EH (cell line): ENCODE results near the gene SLC6A5.
A peak's percentile ranks its signal among the peaks of the same experiment; 100 is the strongest.

ENCODE experiments used
- DNase-seq: peaks from one replicate; pipeline ENCODE4 v3.0.0-alpha.2; 2015; ENCODE audit warnings: low read depth

The SLC6A5 gene

DNA sequence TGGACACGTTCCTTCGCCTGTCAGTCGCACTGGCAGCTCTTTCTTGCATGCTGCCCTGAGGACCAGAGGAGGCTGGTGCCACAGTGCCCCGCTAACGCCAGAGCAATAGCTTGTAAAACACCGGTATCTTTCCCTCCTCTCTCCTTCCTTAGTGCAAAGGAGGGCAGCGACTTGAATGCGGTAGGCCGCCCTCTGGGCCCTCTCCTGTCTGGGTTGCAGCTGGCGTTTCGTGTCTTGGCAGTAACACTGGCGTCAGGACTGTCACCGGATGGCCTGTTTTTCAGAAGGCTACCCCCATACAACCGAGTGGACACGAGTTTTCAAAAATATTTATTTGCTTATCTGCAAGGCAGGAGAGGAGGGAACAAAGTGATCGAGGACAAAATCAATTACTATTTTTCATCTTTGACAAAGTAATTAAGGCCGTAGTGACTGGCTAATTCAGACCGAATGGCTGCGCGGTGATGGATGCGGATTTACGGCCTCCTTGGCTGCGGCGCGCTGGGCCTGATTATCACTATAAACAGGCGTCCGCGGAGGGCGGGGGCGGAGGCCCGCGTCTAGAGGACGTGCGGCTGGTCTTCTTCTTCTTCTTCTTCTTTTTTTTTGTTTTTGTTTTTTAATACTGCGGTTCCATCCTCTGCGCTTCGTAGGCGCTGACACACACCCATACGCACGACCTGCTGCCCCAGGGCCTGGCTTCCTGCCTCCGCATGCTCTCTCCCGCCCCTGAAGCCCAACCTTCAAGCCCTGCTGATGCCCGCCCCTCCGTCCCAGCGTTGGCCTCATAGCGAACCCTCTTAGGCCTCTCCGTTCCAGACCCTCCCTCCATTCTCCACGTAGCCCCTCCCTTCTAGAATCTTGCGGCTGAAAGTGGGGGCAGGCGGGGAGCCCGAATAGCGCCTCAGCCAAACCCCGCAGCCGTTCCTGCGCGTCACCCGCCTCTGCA is 2.9 kb upstream of the SLC6A5 start:
- no peak for DNase-seq

DNA sequence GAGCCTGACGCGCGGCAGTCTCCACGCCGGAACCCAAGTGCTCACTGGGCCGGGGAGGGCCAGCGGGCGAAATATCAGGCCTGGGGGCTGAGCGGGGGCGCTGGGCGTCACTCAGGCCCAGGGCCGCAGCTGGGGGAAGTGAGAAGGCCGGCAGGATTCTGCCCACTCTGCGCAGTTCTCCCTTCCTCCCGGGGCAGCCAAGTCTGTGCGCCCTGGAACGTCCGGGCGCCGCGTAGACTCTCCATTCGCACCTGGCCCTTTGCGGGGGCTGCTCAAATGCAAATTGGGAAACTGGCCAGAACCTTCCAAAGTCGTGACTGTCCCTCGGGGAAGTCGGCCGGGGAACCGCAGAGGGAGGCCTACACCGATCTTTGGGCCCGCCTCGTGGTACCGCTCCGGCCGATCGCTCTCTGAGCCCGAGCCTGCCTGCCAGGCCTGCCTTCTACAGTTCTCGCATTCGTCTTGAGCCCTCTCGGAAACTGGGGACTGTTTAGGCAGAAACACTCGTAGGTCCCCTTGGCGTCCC is 2.2 kb upstream of the SLC6A5 start:
- no peak for DNase-seq

DNA sequence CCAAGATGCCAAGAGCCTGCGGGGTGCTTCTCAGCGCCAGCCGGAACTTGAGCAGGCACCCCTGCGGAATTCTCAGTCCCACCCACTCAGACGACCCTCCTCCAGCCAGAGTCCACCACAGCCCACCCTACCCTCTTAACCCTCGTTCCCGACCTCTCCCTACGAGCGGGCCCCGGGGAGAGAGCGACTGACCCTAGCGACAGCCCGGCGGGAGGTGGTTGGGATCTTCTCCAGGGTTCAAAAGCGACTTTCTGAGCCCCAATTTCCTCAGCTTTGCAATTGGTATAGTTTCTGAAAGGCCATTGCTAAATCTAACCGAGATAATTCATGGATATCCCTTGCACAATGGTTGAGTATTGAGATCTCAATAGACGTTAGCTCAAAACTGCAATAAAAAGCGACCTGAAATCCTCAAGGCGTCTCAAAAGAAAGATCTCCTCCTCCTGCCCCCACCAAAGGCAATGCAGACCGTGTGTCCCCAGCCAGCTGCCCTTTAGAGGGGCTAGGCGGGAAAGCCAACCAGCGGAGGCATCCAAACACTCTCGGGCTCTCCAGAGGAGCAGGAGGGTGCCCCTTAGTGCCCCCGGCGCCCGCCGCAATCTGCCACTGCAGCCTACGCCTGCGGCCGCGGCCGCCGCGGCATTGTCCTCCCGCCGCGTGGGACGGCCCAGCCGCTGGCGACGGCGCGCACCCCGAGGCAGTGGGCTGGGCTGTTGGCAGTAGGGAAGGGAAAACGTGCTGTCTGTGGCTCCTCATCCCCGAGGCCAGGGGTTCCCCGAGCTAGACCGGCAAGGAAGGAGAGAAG is 1.5 kb upstream of the SLC6A5 start:
- no peak for DNase-seq

DNA sequence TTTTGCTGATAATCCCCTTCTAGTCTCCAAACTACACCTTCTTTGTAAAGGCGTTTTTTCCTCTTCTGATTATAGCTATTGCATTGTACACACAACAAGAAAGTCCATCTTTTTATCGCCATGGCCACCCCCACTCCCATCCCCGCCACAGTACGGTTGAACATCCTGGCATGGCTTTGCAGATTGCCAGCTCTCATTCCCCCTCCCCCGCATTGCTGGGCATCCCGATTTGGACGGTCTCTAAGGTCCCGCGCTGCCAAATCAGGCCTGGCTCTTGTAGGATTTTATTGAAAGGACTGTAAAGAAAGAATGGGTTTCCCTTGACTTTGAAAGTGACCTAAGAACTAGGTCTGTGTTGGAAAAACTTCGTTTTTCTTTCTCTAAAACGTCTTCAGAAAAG is 916 bp upstream of the SLC6A5 start:
- DNase-seq = no peak

DNA sequence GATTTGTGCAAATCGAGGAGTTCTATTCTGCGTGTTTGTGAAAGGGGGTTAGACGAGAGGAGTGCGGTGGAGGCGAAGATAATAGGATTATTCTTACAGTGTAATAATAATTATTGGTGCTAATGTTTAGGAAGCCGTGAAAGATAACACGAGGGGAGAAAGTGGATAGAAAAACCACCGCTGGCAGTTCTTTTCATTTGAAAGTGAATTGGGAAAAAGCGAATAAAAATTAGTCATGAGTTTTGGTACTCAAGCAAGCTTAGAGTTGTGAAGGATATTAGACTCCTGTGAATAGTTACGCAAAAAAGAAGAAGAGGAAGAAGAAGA is 575 bp downstream of the SLC6A5 start:
- no peak for DNase-seq

DNA sequence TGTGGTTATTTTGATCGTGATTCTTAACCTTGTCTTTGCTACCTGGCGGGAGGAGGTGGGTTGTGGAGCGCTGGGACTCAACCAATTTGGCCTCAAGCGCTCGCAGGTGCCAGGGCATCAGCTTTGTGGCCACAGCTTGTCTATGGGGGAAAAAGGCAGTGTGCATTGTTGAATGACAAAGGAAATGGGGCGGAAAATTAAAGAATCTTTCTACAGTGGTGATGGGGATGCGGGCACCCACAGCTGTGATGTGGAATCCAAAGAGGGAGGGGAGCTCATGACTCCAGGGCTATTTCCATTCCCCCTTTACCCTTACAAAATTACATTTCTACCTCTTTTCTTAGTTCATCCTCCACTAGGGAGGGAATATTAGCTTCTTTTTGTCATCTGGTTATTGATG is 1.1 kb downstream of the SLC6A5 start:
- no peak for DNase-seq

DNA sequence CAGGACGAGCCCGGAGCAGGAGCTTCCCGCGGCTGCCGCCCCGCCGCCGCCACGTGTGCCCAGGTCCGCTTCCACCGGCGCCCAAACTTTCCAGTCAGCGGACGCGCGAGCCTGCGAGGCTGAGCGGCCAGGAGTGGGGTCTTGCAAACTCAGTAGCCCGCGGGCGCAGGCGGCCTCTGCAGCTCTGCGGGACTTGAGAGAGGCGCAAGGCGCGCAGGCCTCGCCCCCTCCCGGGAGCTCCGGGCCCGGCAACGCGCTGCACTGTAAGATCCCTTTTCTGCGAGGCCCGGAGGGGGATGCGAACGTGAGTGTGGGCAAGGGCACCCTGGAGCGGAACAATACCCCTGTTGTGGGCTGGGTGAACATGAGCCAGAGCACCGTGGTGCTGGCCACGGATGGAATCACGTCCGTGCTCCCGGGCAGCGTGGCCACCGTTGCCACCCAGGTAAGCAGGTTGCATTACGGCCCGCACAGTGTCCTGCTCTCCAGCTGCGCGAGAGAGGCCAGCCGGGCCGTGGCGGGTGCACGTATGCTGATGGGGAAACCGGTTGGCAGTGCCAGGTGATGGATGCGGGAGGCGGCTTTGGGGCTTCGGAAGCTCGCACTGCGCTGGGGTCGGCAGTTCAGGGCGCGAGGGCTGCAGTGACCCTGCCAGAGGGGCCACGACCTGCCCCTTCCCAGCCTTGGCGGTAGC is 2.0 kb downstream of the SLC6A5 start:
- DNase-seq = no peak

DNA sequence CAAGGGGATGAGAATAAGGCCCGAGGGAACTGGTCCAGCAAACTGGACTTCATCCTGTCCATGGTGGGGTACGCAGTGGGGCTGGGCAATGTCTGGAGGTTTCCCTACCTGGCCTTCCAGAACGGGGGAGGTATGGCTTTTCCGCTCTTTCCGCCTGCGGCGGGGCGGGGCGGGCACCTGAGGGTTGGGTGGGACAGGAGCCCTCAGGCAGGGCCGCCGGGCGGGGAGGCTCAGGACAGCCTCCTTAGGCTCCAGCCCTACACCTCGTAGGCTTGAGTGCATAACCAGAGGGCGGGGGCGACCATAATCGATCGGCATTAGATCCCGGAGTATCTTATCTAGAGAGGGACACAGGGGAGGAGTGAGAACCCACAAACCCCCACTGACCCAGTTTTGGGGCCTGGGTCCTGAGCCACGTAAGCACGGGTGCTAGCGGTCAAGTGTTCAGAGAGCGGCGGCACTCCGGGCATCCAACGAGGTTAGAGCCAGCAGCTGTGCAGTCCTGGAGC is 4.9 kb downstream of the SLC6A5 start:
- no peak for DNase-seq

DNA sequence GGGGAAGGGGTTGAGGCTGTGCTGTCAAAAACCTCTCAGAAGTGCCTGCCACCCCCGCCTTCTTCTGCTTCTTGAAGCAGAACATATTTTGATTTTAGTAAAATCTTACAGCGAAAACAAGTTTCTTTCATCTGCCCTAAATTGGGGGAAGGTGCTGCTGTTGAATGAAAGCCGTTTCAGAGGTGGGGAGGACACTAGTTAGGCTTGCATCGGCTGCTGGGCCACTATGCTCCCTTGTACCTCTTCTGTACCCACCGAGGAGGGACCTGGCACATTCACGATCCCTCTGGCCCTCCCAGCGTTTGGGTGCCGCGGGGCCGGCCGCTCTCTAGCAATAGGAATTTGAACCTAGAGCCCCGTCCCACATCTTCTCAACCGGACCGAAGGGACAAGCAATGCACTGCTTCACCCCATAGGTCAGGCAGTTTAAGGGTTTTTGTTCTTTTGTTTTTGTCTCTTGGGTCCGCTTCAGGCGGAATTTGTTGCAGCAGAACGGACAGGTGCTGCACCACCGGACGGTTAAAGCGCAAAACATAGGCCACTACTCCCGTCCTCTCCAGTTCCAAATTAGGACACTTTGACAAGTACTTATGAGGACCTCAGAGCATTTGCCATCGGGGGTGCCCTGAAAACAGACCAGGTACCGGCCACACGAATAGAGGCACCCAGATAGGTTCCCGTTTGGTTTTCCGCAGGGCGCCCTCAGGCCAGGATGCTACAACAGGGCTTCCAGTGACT is 5.6 kb downstream of the SLC6A5 start:
- DNase-seq = no peak

DNA sequence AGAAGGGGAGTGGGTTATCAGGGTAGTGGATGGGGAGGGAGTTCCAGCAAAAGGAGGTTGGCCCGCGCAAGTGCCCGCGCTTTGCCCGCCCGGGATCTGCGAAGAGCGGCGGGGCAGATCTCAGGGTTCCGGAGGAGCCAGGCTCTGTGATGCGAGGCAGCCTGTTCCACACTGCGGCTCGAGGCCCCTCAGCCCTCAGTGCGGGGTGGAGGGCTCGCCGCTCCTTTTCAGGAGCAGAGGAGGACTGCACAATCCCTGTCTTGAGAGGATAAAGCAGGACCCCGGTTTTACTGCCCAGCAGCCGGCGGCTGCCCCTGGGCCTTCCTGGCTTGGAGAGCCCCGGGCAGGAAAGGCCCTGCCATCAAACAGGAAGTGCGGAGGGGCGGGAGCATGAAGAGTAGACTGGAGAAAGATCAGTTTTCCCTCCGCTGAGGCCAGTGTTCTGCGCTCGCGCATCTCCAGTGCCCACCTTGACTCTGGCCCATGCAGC is 6.2 kb downstream of the SLC6A5 start:
- DNase-seq = no peak

DNA sequence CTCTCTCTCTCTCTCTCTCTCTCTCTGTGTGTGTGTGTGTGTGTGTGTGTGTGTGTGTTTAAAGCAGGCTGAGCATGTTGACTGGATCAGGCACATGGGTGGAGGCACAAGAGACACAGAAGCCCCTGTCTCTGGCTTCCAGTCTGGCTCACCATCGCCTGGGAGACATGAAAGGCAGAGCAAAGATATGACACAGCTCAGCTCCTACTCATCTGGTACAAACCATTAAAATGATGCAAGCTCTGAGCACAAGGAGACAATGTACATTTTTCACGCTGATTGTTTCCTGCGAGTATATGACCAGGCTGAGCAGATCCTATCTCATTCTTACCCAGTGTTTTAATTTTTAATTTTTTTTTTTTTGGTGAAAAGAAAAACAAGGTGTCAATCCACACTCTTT is 9.5 kb downstream of the SLC6A5 start:
- DNase-seq = no peak

DNA sequence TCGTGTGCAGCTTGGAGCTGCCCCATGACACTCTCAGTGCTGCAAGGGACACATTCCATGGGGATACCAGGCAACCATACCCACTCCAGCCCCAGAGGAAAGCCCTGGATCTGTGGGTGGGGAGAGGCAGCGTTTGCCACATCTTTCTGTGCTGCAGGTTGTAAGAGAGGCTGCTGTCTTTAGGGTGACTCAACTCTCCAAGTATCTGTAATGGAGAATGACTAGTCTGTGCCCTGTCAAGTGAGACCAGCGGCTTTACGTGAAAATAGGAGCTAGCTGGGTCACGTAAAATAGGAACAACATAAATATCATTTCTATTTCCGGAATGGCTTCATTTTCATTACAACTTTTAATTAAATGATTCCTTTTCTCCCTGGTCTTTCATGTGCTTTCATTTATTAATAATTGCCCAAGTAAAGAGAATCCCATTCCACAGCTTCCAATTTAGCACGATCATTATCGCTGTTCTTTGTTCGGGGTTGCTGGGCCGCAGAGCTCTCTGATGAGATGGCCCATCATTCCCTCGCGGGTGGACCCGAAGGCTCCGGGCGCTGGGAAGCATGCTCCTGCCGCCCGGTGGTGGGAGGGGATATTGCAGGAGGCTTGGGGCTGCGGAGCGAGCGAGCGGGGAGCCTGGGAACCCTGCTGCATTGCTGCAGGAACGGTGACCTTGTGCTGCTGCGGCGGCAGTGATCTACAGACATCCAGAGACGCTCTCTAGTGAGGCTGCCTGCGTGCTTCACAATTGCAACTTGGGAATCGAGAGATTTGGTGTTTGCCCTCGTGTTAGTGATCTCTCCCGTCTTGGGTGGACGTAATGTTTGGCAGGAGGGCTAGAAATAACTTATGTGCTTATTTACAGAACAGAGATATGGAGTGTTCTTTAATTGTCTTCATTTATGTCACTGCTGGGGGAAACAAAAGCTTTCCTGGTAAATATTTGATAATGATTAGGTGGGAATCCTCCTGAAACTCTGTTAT is 10.6 kb downstream of the SLC6A5 start:
- peak; percentile 65 for DNase-seq

DNA sequence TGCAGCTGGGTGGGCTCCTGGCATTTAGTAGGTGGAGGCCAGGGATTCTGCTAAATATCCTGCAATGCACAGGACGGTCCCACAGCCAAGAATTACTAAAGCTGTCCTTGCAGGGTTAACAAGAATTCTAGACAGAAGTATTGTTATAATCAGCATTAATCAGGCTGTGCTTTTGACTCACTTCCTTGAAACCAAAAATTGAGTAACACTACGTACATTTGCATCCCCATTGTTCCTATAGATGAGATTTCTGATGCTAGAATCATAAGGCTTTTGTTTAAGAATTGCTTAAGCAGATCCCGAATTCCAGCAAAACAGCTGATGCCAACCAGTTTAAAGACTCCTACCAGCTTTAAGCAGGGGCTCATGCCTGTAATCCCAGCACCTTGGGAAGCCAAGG is 11.4 kb downstream of the SLC6A5 start:
- DNase-seq = no peak

DNA sequence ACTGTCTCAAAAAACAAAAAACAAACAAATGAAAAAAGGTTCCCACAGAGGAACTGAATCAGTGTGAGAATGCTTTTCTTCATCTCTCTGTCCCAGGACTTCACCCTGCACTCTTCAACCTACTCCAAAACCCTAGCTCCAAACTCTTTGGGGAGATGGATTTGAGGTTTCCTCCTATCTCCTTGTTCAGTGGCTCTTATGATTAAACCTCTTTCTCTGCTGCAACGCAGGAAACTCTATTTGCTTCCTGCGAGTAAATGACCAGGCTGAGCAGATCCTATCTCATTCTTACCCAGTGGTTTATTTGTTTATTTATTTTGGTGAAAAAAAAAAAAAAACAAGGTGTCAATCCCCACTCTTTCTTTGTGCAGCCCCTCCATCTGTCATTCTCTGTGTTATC is 12.0 kb downstream of the SLC6A5 start:
- DNase-seq = no peak

DNA sequence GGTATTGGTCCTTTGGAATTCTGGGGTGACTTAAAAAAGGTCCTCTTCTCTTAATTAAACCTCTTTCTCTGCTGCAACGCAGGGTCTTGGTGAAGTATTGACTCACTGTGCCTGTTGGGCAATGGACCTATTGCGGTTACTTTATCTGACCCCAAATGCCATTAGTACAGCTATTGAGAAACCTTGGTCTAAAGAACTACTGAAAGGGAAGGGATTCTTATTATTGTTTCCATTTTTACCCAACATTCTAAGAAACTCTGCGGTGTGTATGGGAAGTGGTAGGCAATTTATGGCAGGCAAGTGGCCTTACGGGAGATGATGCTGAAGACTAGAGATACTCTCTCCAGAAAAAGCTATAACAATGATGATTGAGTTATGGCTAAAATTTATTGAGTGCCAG is 12.5 kb downstream of the SLC6A5 start:
- DNase-seq = no peak

DNA sequence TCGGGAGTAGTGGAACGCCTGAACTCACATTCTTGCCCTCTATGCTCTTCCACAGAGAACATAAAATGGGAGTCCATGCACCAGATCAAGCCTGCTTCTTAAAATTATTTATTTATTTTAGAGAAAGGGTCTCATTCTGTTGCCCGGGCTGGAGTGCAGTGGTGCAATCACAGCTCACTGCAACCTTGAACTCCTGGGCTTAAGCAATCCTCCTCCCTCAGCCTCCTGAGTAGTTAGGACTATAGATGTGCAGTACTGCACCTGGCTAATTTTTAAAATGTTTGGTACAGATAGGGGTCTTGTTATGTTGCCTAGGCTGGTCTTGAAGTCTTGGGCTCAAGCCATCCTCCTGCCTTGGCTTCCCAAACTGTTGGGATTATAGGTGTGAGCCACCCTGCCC is 13.0 kb downstream of the SLC6A5 start:
- no peak for DNase-seq

DNA sequence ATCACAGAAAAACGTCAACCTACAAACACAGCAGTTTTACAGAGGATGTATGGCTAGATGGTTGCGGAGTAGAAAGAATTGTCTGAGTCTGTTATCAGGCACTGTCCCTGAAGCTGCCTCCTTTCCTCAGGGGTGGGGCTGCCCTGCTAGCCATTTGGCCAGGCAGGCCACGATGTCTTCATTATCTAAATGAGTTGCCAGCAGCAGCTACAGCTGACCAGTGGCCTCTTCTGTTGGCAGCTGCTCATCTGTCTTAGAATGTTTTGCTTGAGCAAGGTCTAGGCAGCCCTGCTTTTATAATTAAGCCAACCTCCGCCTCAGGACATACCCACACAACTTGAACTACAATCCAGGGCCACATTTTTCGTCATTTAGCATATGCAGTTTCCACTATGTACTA is 17.5 kb downstream of the SLC6A5 start:
- no peak for DNase-seq

DNA sequence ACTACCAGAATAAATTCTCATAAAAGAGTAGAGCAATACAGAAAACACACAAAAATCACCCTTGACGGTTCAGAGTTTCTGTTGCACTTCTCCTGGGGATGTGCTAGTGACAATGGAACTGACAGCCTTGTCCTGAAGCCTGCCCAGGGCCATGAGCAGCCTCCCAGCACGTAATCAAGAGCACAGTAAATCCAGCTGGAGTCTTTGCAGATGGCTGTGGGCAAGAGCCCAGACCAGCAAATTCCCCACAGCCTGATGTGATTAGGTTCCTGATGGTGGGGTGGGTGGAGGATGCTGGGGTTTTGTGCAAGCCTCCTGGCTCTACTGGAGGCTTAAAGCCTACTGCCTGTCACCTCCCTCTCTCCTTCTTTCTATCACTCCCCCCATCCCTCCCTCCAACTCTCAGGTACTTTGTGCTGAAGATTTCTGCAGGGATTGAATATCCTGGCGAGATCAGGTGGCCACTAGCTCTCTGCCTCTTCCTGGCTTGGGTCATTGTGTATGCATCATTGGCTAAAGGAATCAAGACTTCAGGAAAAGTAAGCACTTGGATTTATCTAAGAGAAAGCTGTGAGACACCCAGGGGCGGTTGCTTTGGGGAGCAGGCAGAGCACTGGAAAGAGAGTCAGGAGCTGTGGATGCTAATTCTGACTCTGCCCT is 18.1 kb downstream of the SLC6A5 start:
- no peak for DNase-seq

DNA sequence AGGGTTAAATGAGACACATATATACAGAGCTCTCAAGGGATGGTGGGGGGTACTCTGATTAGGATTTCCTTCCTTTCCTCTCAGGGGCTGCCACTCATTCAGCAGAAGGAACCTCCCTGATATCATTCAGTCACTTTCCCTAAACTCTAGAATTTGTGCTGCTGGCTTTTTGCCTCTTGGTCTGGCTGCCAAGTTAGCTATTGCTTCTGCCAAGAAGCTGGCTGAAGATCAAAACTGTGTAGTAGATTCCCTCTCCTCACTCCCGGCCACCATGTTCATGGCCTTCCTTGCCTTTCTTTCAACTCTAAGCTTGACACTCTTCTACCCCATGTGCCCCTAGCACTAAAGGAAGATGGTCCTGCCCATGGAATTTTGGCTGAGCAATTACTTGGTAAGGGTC is 18.7 kb downstream of the SLC6A5 start:
- DNase-seq = no peak

DNA sequence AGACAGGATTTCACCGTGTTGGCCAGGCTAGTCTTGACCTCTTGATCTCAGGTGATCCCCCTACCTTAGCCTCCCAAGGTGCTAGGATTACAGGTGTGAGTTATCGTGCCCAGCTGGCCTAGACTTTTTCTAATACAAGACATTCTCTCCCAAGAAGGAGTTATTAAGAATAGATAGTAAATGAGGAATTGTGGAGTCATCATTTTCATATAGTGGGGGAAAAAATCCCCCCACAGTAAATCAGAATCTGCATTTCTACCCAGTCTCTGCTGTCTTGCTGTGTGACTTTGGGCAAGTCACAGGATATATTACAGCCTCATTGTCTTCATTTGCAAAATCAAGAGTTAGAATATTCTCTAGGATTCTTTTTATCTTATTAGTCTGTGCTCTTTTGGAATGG is 21.6 kb downstream of the SLC6A5 start:
- no peak for DNase-seq
